Neuronal stem cell (in vitro differentiated cells): ENCODE measurements around the gene SGSM2.
A peak's percentile ranks its signal among the peaks of the same experiment; 100 is the strongest.

Experiments
- DNase-seq: peaks from one replicate; pipeline ENCODE4 v3.0.0-alpha.2; 2013; ENCODE audit warnings: low spot score
- H2AFZ ChIP-seq: one replicate; pipeline ENCODE4 v1.6.1; 2013; ENCODE audit warnings: mild to moderate bottlenecking, low read length, inconsistent platforms
- H2AK5ac ChIP-seq: 2 replicates; pipeline ENCODE4 v1.6.1; 2013; ENCODE audit warnings: low read depth, mild to moderate bottlenecking, inconsistent platforms, low read length, moderate library complexity, mixed read lengths
- H2BK120ac ChIP-seq: 2 replicates; pipeline ENCODE4 v1.6.1; 2013; ENCODE audit warnings: low read depth, mild to moderate bottlenecking, inconsistent platforms, low read length, moderate library complexity, mixed read lengths
- H2BK12ac ChIP-seq: one replicate; pipeline ENCODE4 v1.6.1; 2013; ENCODE audit warnings: low read length, inconsistent platforms
- H2BK15ac ChIP-seq: 2 replicates; pipeline ENCODE4 v1.6.1; 2013; ENCODE audit warnings: mild to moderate bottlenecking, low read length, inconsistent platforms, mixed read lengths
- H2BK5ac ChIP-seq: one replicate; pipeline ENCODE4 v1.6.1; 2013; ENCODE audit warnings: inconsistent platforms, mild to moderate bottlenecking, low read length, moderate library complexity
- H3K14ac ChIP-seq: one replicate; pipeline ENCODE4 v1.6.1; 2013; ENCODE audit warnings: low read length, inconsistent platforms
- H3K18ac ChIP-seq: 2 replicates; pipeline ENCODE4 v1.6.1; 2013; ENCODE audit warnings: low read length, inconsistent platforms
- H3K23ac ChIP-seq: 2 replicates; pipeline ENCODE4 v1.6.1; 2013; ENCODE audit warnings: low read depth, mild to moderate bottlenecking, mixed read lengths, low read length, inconsistent platforms; ENCODE audit not compliant: poor library complexity
- H3K27ac ChIP-seq: replicated peaks from 3 replicates; pipeline ENCODE4 v1.5.1; 2013; ENCODE audit warnings: low read length, inconsistent platforms
- H3K27me3 ChIP-seq, 3 experiments: 2 replicates each; pipeline ENCODE4 v1.6.1; 2013; ENCODE audit warnings: low read length in 3 of 3, mild to moderate bottlenecking in 2 of 3, inconsistent platforms in 1 of 3, low read depth in 1 of 3, mixed read lengths in 1 of 3, moderate library complexity in 1 of 3; ENCODE audit not compliant: control insufficient read depth in 3 of 3, insufficient read depth in 3 of 3
- H3K36me3 ChIP-seq, 2 donors: replicated peaks in 1 of 2; 2 replicates each; pipeline ENCODE4 v1.6.1; 2013; ENCODE audit warnings: low read length in 2 of 2; ENCODE audit not compliant: control insufficient read depth in 2 of 2, insufficient read depth in 2 of 2
- H3K4ac ChIP-seq: 2 replicates; pipeline ENCODE4 v1.6.1; 2013; ENCODE audit warnings: inconsistent platforms, mild to moderate bottlenecking, low read length, moderate library complexity
- H3K4me1 ChIP-seq, 2 donors: 1 replicate in 1 of 2; 2 replicates in 1 of 2; pipeline ENCODE4 v1.6.1; 2013; ENCODE audit warnings: low read length in 2 of 2, low read depth in 1 of 2; ENCODE audit not compliant: control insufficient read depth in 2 of 2, insufficient read depth in 1 of 2
- H3K4me2 ChIP-seq: one replicate; pipeline ENCODE4 v1.6.1; 2013; ENCODE audit warnings: mild to moderate bottlenecking, low read length, inconsistent platforms; ENCODE audit not compliant: insufficient read depth, poor library complexity, severe bottlenecking
- H3K4me3 ChIP-seq, 2 donors: 2 replicates each; pipeline ENCODE4 v1.5.1; 2013; ENCODE audit warnings: low read length in 2 of 2, mild to moderate bottlenecking in 2 of 2, inconsistent platforms in 1 of 2, moderate library complexity in 1 of 2
- H3K79me1 ChIP-seq: one replicate; pipeline ENCODE4 v1.6.1; 2013; ENCODE audit warnings: low read depth, mild to moderate bottlenecking, inconsistent platforms, low read length, moderate library complexity
- H3K9ac ChIP-seq: one replicate; pipeline ENCODE4 v1.6.1; 2013; ENCODE audit warnings: mild to moderate bottlenecking, low read depth, low read length, inconsistent platforms; ENCODE audit not compliant: poor library complexity
- H3K9me3 ChIP-seq, 2 donors: replicated peaks in 1 of 2; 2 replicates each; pipeline versions ENCODE3 to v1.6.1; 2013; ENCODE audit warnings: low read length in 2 of 2, mild to moderate bottlenecking in 2 of 2, inconsistent platforms in 1 of 2, low read depth in 1 of 2, mixed read lengths in 1 of 2, moderate library complexity in 1 of 2; ENCODE audit not compliant: control insufficient read depth in 2 of 2, insufficient read depth in 1 of 2
- H4K8ac ChIP-seq: one replicate; pipeline ENCODE4 v1.6.1; 2013; ENCODE audit warnings: low read depth, mild to moderate bottlenecking, inconsistent platforms, low read length, moderate library complexity
- H4K91ac ChIP-seq: one replicate; pipeline ENCODE4 v1.6.1; 2013; ENCODE audit warnings: low read length, low read depth, mild to moderate bottlenecking, inconsistent platforms; ENCODE audit not compliant: poor library complexity
- WGBS, 2 donors: extraction: QIAGEN DNeasy Blood & Tissue Kit; methylation state at CpG; one replicate each; pipeline ENCODE4 v1.1.7; 2013; ENCODE audit warnings: missing lambda C conversion rate in 2 of 2, mixed read lengths in 1 of 2; ENCODE audit not compliant: insufficient read length in 2 of 2, insufficient replicate concordance in 1 of 2; ENCODE audit errors: extremely low coverage in 2 of 2; 5-methylcytosine and 5-hydroxymethylcytosine counted together

SGSM2 gene

GRCh38 chr17:2374549-2375285 lies 37.4 kb downstream of the SGSM2 start:
- Histone ChIP-seq H3K4me1 (peaks cover under 1% of the 10 kb centered on the region in 2 donors), H3K27ac (no peak overlapping the region), H3K4me2 (no peak overlapping the region), H4K91ac (no peak overlapping the region), H2BK12ac (no peak overlapping the region), H3K9me3 (peaks cover 0 to 1% of the 10 kb centered on the region in 2 donors), H4K8ac (no peak overlapping the region), H3K36me3 (peaks cover 48 to 77% of the 10 kb centered on the region in 2 donors), H3K79me1 (no peaks in the 10 kb centered on the region), H2BK15ac (no peak overlapping the region), H3K14ac (no peak overlapping the region), H2BK120ac (no peak overlapping the region), H2AFZ (no peak overlapping the region), H3K9ac (no peak overlapping the region), H3K18ac (no peak overlapping the region), H2BK5ac (no peak overlapping the region), H2AK5ac (no peak overlapping the region), H3K4me3 (no peak overlapping the region), H3K4ac (no peak overlapping the region), H3K23ac (peak overlapping the region; percentile 34), H3K27me3 (no peaks in the 10 kb centered on the region)
- DNase-seq, result no peak
- WGBS, 2 donors, result no CpG with 5 or more reads among the region's 11 CpGs

DNA sequence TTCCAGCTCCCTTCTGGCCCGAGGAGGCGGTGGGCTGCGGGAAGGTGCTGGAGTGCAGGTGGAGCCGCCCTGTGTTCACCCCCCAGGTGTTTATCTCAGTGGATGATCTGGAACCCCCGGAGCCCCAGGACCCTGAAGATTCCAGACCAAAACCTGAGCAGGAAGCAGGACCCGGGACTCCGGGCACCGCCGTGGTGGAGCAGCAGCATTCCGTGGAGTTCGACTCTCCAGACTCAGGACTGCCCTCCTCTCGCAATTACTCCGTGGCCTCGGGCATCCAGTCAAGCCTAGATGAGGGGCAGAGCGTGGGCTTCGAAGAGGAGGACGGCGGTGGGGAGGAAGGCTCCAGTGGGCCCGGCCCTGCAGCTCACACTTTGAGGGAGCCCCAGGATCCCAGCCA lies 38.1 kb downstream of the SGSM2 start:
- H3K4me1 ChIP-seq, result no peaks in the 10 kb centered on the region
- H2BK15ac ChIP-seq, result no peak overlapping the region
- H3K79me1 ChIP-seq, result no peaks in the 10 kb centered on the region
- H2BK5ac ChIP-seq, result no peak overlapping the region
- no CpG with 5 or more reads among the region's 19 CpGs for WGBS, 2 donors
- H3K9me3 ChIP-seq, result peaks cover 0 to 1% of the 10 kb centered on the region in 2 donors
- no peak overlapping the region for H2AK5ac ChIP-seq
- no peak for DNase-seq
- no peaks in the 10 kb centered on the region for H3K27me3 ChIP-seq
- H4K91ac ChIP-seq, result no peak overlapping the region
- peaks cover 47 to 84% of the 10 kb centered on the region in 2 donors for H3K36me3 ChIP-seq
- H4K8ac ChIP-seq, result no peak overlapping the region
- no peak overlapping the region for H3K14ac ChIP-seq
- H2AFZ ChIP-seq, result no peak overlapping the region
- no peak overlapping the region for H3K9ac ChIP-seq
- H3K4me2 ChIP-seq, result no peak overlapping the region
- no peak overlapping the region for H3K27ac ChIP-seq
- H2BK120ac ChIP-seq, result no peak overlapping the region
- H3K4me3 ChIP-seq, result no peak overlapping the region
- H2BK12ac ChIP-seq, result no peak overlapping the region
- no peak overlapping the region for H3K4ac ChIP-seq
- H3K23ac ChIP-seq, result peak overlapping the region; percentile 34
- H3K18ac ChIP-seq, result no peak overlapping the region

GRCh38 chr17:2376107-2376506 lies 38.8 kb downstream of the SGSM2 start:
- Histone ChIP-seq H2AK5ac (peak overlapping the region; percentile 37), H2AFZ (no peak overlapping the region), H3K36me3 (peaks cover 45 to 91% of the 10 kb centered on the region in 2 donors)

DNA sequence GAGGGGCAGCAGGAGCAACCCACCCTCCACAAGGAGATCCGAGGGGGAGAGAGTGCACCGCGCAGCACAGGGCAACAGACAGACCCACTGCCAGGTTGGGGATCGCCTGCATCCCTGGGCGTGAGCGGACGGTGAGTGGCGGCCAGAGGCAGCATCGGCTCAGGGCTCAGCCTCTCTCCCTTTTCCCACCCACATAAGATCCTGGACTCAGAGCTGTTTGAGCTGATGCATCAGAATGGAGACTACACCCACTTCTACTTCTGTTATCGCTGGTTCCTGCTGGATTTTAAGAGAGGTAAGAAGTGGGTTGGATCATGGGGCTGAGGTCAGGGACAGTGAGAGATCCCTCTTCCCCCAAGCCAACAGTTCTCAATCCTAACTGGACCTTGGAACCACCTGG lies 40.4 kb downstream of the SGSM2 start:
- Histone ChIP-seq H4K91ac (no peak overlapping the region), H2AFZ (no peak overlapping the region), H3K4me1 (peaks cover 0 to 5% of the 10 kb centered on the region in 2 donors), H3K18ac (no peak overlapping the region), H3K4ac (no peak overlapping the region), H3K23ac (no peak overlapping the region), H4K8ac (no peak overlapping the region), H3K4me2 (no peak overlapping the region), H3K79me1 (no peaks in the 10 kb centered on the region), H3K27ac (no peak overlapping the region), H2AK5ac (no peak overlapping the region), H3K36me3 (peaks cover 43 to 88% of the 10 kb centered on the region in 2 donors), H3K9ac (no peak overlapping the region), H2BK120ac (no peak overlapping the region), H2BK5ac (peak overlapping the region; percentile 10), H3K4me3 (no peak overlapping the region), H2BK12ac (no peak overlapping the region), H2BK15ac (no peak overlapping the region), H3K9me3 (peaks cover 0 to 1% of the 10 kb centered on the region in 2 donors), H3K27me3 (no peaks in the 10 kb centered on the region), H3K14ac (no peak overlapping the region)
- no CpG with 5 or more reads among the region's 10 CpGs for WGBS, 2 donors
- DNase-seq, result no peak

More at GRCh38 chr17:2376107-2376506, 38.8 kb downstream of the SGSM2 start:
- Histone ChIP-seq H3K23ac (no peak overlapping the region), H3K4me3 (no peak overlapping the region), H4K8ac (no peak overlapping the region), H3K27ac (no peak overlapping the region), H3K4me1 (peaks cover 0 to under 1% of the 10 kb centered on the region in 2 donors), H3K79me1 (no peaks in the 10 kb centered on the region), H4K91ac (no peak overlapping the region), H3K9me3 (peaks cover 0 to 1% of the 10 kb centered on the region in 2 donors), H3K14ac (no peak overlapping the region), H3K4ac (no peak overlapping the region), H2BK15ac (no peak overlapping the region), H3K9ac (no peak overlapping the region), H3K27me3 (no peaks in the 10 kb centered on the region), H3K18ac (no peak overlapping the region), H2BK12ac (no peak overlapping the region), H2BK5ac (no peak overlapping the region), H2BK120ac (no peak overlapping the region), H3K4me2 (no peak overlapping the region)
- DNase-seq, result no peak
- WGBS, 2 donors, result no CpG with 5 or more reads among the region's 14 CpGs
